ENCODE measurements around the gene NOD2.

The NOD2 gene

GRCh38 chr16:50696126-50696525, 2.7 kb downstream of the NOD2 start:
- H3K4me3 ChIP-seq (ENCODE audit: low read length in 2 of 2), result no peak overlapping the region
- H3K9ac ChIP-seq (ENCODE audit: low read length in 2 of 2), result no peak overlapping the region
- H3K27me3 ChIP-seq (ENCODE audit: control insufficient read depth in 1 of 2, insufficient read depth in 2 of 2, low read length in 2 of 2), result no peaks in the 10 kb centered on the region
- no peaks in the 10 kb centered on the region for H3K36me3 ChIP-seq (ENCODE audit: control insufficient read depth in 2 of 2, insufficient read depth in 2 of 2, low read length in 2 of 2)
- no peaks in the 10 kb centered on the region for H3K9me3 ChIP-seq (ENCODE audit: control insufficient read depth in 2 of 2, low read length in 2 of 2)
- H3K4me1 ChIP-seq (ENCODE audit: control insufficient read depth, insufficient read depth, low read length), result peaks cover 32% of the 10 kb centered on the region
- no peak overlapping the region for H3K27ac ChIP-seq (ENCODE audit: low read length)

GRCh38 chr16:50696575-50697420, 3.4 kb downstream of the NOD2 start:
- H3K27me3 ChIP-seq (ENCODE audit: control insufficient read depth in 1 of 2, insufficient read depth in 2 of 2, low read length in 2 of 2), result no peaks in the 10 kb centered on the region
- H3K27ac ChIP-seq (ENCODE audit: low read length), result no peak overlapping the region
- no peak overlapping the region for H3K9ac ChIP-seq (ENCODE audit: low read length in 2 of 2)
- no peak overlapping the region for H3K4me3 ChIP-seq (ENCODE audit: low read length in 2 of 2)
- no peaks in the 10 kb centered on the region for H3K9me3 ChIP-seq (ENCODE audit: control insufficient read depth in 2 of 2, low read length in 2 of 2)
- peaks cover 32% of the 10 kb centered on the region for H3K4me1 ChIP-seq (ENCODE audit: control insufficient read depth, insufficient read depth, low read length)
- H3K36me3 ChIP-seq (ENCODE audit: control insufficient read depth in 2 of 2, insufficient read depth in 2 of 2, low read length in 2 of 2), result no peaks in the 10 kb centered on the region

GRCh38 chr16:50697421-50697715, 4.0 kb downstream of the NOD2 start:
- H3K27ac ChIP-seq (ENCODE audit: low read length), result peak overlapping the region; percentile 49
- no peaks in the 10 kb centered on the region for H3K9me3 ChIP-seq (ENCODE audit: control insufficient read depth in 2 of 2, low read length in 2 of 2)
- H3K27me3 ChIP-seq (ENCODE audit: control insufficient read depth in 1 of 2, insufficient read depth in 2 of 2, low read length in 2 of 2), result no peaks in the 10 kb centered on the region
- H3K36me3 ChIP-seq (ENCODE audit: control insufficient read depth in 2 of 2, insufficient read depth in 2 of 2, low read length in 2 of 2), result no peaks in the 10 kb centered on the region
- peaks cover 32% of the 10 kb centered on the region for H3K4me1 ChIP-seq (ENCODE audit: control insufficient read depth, insufficient read depth, low read length)
- H3K9ac ChIP-seq (ENCODE audit: low read length in 2 of 2), result peak overlapping the region in 1 of 2 donors; percentile 59
- H3K4me3 ChIP-seq (ENCODE audit: low read length in 2 of 2), result peak overlapping the region; percentile 75 to 81

GRCh38 chr16:50697881-50698767, 4.7 kb downstream of the NOD2 start:
- peak overlapping the region; percentile 75 to 81 for H3K4me3 ChIP-seq (ENCODE audit: low read length in 2 of 2)
- no peaks in the 10 kb centered on the region for H3K27me3 ChIP-seq (ENCODE audit: control insufficient read depth in 1 of 2, insufficient read depth in 2 of 2, low read length in 2 of 2)
- peaks cover 27% of the 10 kb centered on the region for H3K4me1 ChIP-seq (ENCODE audit: control insufficient read depth, insufficient read depth, low read length)
- H3K27ac ChIP-seq (ENCODE audit: low read length), result peak overlapping the region; percentile 49
- H3K9me3 ChIP-seq (ENCODE audit: control insufficient read depth in 2 of 2, low read length in 2 of 2), result no peaks in the 10 kb centered on the region
- H3K9ac ChIP-seq (ENCODE audit: low read length in 2 of 2), result peak overlapping the region; percentile 59 to 64
- no peaks in the 10 kb centered on the region for H3K36me3 ChIP-seq (ENCODE audit: control insufficient read depth in 2 of 2, insufficient read depth in 2 of 2, low read length in 2 of 2)

GRCh38 chr16:50699326-50700159, 6.1 kb downstream of the NOD2 start:
- no peak overlapping the region for H3K27ac ChIP-seq (ENCODE audit: low read length)
- no peaks in the 10 kb centered on the region for H3K36me3 ChIP-seq (ENCODE audit: control insufficient read depth in 2 of 2, insufficient read depth in 2 of 2, low read length in 2 of 2)
- no peak overlapping the region for H3K4me3 ChIP-seq (ENCODE audit: low read length in 2 of 2)
- H3K4me1 ChIP-seq (ENCODE audit: control insufficient read depth, insufficient read depth, low read length), result peaks cover 20% of the 10 kb centered on the region
- no peaks in the 10 kb centered on the region for H3K27me3 ChIP-seq (ENCODE audit: control insufficient read depth in 1 of 2, insufficient read depth in 2 of 2, low read length in 2 of 2)
- no peak overlapping the region for H3K9ac ChIP-seq (ENCODE audit: low read length in 2 of 2)
- H3K9me3 ChIP-seq (ENCODE audit: control insufficient read depth in 2 of 2, low read length in 2 of 2), result peaks cover 0 to 7% of the 10 kb centered on the region in 2 donors

- peaks cover 7% of the 10 kb centered on the region for H3K4me1 ChIP-seq (ENCODE audit: control insufficient read depth, insufficient read depth, low read length)
- H3K27ac ChIP-seq (ENCODE audit: low read length), result no peak overlapping the region
- H3K36me3 ChIP-seq (ENCODE audit: control insufficient read depth in 2 of 2, insufficient read depth in 2 of 2, low read length in 2 of 2), result no peaks in the 10 kb centered on the region
- no peaks in the 10 kb centered on the region for H3K27me3 ChIP-seq (ENCODE audit: control insufficient read depth in 1 of 2, insufficient read depth in 2 of 2, low read length in 2 of 2)
- H3K9ac ChIP-seq (ENCODE audit: low read length in 2 of 2), result no peak overlapping the region
- no peak overlapping the region for H3K4me3 ChIP-seq (ENCODE audit: low read length in 2 of 2)
- peaks cover 0 to 7% of the 10 kb centered on the region in 2 donors for H3K9me3 ChIP-seq (ENCODE audit: control insufficient read depth in 2 of 2, low read length in 2 of 2)
These were observed 9.3 kb downstream of the NOD2 start for GRCh38 chr16:50702725-50703124.

- Histone ChIP-seq H3K9me3 (ENCODE audit: control insufficient read depth in 2 of 2, low read length in 2 of 2) (peaks cover 0 to 7% of the 10 kb centered on the region in 2 donors), H3K4me1 (ENCODE audit: control insufficient read depth, insufficient read depth, low read length) (no peaks in the 10 kb centered on the region), H3K27me3 (ENCODE audit: control insufficient read depth in 1 of 2, insufficient read depth in 2 of 2, low read length in 2 of 2) (no peaks in the 10 kb centered on the region), H3K9ac (ENCODE audit: low read length in 2 of 2) (no peak overlapping the region), H3K36me3 (ENCODE audit: control insufficient read depth in 2 of 2, insufficient read depth in 2 of 2, low read length in 2 of 2) (no peaks in the 10 kb centered on the region), H3K27ac (ENCODE audit: low read length) (no peak overlapping the region), H3K4me3 (ENCODE audit: low read length in 2 of 2) (no peak overlapping the region)
These were observed 10.8 kb downstream of the NOD2 start for GRCh38 chr16:50704245-50704644.

- no peaks in the 10 kb centered on the region for H3K36me3 ChIP-seq (ENCODE audit: control insufficient read depth in 2 of 2, insufficient read depth in 2 of 2, low read length in 2 of 2)
- H3K9ac ChIP-seq (ENCODE audit: low read length in 2 of 2), result no peak overlapping the region
- no peak overlapping the region for H3K4me3 ChIP-seq (ENCODE audit: low read length in 2 of 2)
- peaks cover 0 to 7% of the 10 kb centered on the region in 2 donors for H3K9me3 ChIP-seq (ENCODE audit: control insufficient read depth in 2 of 2, low read length in 2 of 2)
- no peaks in the 10 kb centered on the region for H3K27me3 ChIP-seq (ENCODE audit: control insufficient read depth in 1 of 2, insufficient read depth in 2 of 2, low read length in 2 of 2)
- H3K27ac ChIP-seq (ENCODE audit: low read length), result no peak overlapping the region
- no peaks in the 10 kb centered on the region for H3K4me1 ChIP-seq (ENCODE audit: control insufficient read depth, insufficient read depth, low read length)
These were observed 12.2 kb downstream of the NOD2 start for GRCh38 chr16:50705436-50706110.

- no peak overlapping the region for H3K4me3 ChIP-seq (ENCODE audit: low read length in 2 of 2)
- no peak overlapping the region for H3K9ac ChIP-seq (ENCODE audit: low read length in 2 of 2)
- peaks cover 1% of the 10 kb centered on the region for H3K4me1 ChIP-seq (ENCODE audit: control insufficient read depth, insufficient read depth, low read length)
- no peak overlapping the region for H3K27ac ChIP-seq (ENCODE audit: low read length)
- H3K9me3 ChIP-seq (ENCODE audit: control insufficient read depth in 2 of 2, low read length in 2 of 2), result peaks cover 0 to 7% of the 10 kb centered on the region in 2 donors
- no peaks in the 10 kb centered on the region for H3K27me3 ChIP-seq (ENCODE audit: control insufficient read depth in 1 of 2, insufficient read depth in 2 of 2, low read length in 2 of 2)
- no peaks in the 10 kb centered on the region for H3K36me3 ChIP-seq (ENCODE audit: control insufficient read depth in 2 of 2, insufficient read depth in 2 of 2, low read length in 2 of 2)
These were observed 12.8 kb downstream of the NOD2 start for GRCh38 chr16:50706250-50706649.
